AG04449 (cell line): ENCODE results near the gene ITGB4.

Experiments
- CTCF ChIA-PET: fragments of 350-600 bp; formaldehyde crosslinking; extraction: SDS; loops from one replicate; lab custom pipeline; 2021; ENCODE audit warnings: antibody characterized with exemption; lab: Yijun Ruan, JAX
- POLR2A ChIA-PET: fragments of 400-600, 350-600 bp; formaldehyde crosslinking; extraction: SDS; loops from one replicate; lab custom pipeline; 2020; ENCODE audit warnings: antibody characterized with exemption, inconsistent platforms; lab: Yijun Ruan, JAX
- DNase-seq: peaks from one replicate; pipeline ENCODE4 v3.0.0-alpha.2; 2010; ENCODE audit warnings: low read depth, low spot score
- H3K4me3 ChIP-seq: 2 replicates; pipeline ENCODE4 v1.5.1; 2011; ENCODE audit warnings: low read depth, mild to moderate bottlenecking, control low read depth, low read length
- CTCF ChIP-seq: IDR thresholded peaks from one replicate; pipeline ENCODE4 v1.5.1; 2011; ENCODE audit warnings: mild to moderate bottlenecking, moderate library complexity, low read length, control low read depth, inconsistent platforms; ENCODE audit not compliant: insufficient read depth; ENCODE audit errors: missing control alignments

The ITGB4 gene

DNA sequence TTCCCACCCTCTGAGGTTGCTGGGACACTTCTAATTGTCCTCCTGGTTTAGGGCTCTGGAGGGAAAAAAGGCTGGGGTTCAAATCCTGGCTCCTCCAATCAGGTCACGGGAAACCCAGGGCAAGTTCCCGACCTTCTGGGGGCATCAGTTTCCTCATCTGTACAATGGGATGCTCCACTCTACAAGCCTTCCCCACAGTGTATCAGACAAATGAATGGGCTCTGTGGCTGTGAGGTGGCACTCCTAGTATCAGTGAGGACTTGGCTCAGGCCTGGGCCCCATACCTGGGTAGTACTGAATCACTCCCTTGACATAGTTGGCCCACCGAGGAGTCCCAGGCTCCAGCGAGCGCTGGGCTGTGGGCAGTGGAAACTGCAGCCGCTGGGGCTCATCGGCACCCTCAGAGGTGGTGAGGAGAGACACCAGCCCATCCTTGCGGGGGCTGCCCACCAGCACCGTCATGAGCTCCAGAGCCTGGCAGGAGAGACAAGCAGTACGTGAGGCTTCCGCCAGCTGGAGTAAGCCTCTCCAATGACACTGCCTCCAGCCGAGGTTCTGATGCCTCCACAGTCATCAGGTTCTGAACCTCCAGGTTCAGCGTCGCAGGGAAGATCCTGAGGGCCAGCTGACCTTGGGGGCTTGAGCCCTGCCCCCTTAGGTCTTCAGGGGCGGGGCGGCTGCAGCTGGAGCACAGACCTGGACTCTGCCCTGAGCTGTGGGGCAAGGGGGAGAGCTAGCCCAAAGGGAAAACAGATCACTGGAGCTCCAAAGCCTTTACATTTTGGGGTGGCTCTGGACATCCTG lies 42.6 kb downstream of the ITGB4 start:
- DNase-seq: no peak
- POLR2A ChIA-PET: interaction anchor here (0.5 to 5.2 kb wide), 6 partner anchors 11 to 143 kb away, joined by 3 to 69 read pairs (median 5); partner anchors contain the start of gene TRIM65
- CTCF ChIA-PET: interaction anchor here (0.7 to 23.0 kb wide), 19 partner anchors 9 to 241 kb away, joined by 3 to 1427 read pairs (median 6); partner anchors contain the start of genes SMIM5, TRIM47, TRIM65 and UNK
- TF ChIP-seq CTCF: no peak
- peak overlapping the region; percentile 66 for H3K4me3 ChIP-seq

- H3K4me3 ChIP-seq: peak overlapping the region; percentile 66
- TF ChIP-seq CTCF: no peak
- DNase-seq: no peak
- POLR2A ChIA-PET: interaction anchor here (0.6 to 5.2 kb wide), 6 partner anchors 11 to 133 kb away, joined by 3 to 69 read pairs (median 6); partner anchors contain the start of gene TRIM65
- CTCF ChIA-PET: interaction anchor here (0.7 to 23.0 kb wide), 21 partner anchors 9 to 132 kb away, joined by 3 to 1427 read pairs (median 4); partner anchors contain the start of genes SMIM5, TRIM47, TRIM65 and UNK
Observed at GRCh38 chr17:75764417-75764710, 43.1 kb downstream of the ITGB4 start.

DNA sequence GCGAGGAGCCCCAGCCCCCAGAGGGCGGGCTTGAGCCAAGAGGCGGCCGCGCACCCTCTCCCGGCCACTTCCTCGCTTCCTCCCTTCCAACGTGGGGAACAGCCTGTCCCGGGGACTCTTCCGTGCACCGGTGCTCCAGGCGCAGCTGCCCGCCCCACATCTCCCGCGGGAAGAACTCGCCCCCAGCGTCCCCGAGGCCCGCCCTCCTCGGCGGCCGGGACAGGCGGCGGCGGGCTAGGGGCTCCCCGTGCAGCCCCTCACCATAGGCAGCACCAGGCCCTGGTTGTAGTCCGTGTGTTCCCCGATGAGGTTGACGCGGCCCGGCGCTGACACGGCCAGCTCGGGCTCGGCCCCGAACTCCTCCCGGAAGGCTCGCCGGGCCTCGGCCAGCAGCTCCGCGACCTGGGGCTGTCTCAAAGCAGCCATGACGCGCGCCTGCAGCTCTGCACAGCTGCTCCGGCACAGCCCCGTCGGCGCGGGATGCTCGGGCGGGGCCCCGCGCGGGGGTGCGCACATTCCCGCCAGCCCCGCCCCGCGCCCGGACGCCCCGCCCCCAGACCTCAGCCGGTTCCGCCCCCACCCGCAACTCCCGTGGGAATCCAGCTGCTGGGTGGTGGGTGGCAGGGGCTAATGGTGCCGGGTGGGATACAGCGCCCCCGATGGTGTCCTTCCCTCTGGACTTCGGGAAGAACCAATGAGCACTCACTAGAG lies 43.6 kb downstream of the ITGB4 start, which contains the start of gene GALK1:
GALK1 (minus strand) TSS at position 482 of the 711 bp plus-strand sequence; CDS start at position 426, 56 bp downstream.
- TF ChIP-seq CTCF: peak; percentile 77
- ChIA-PET POLR2A (interaction anchor here (0.6 to 5.2 kb wide), 8 partner anchors 10 to 132 kb away, joined by 3 to 69 read pairs (median 4); partner anchors contain the start of gene TRIM65), CTCF (interaction anchor here (0.6 to 23.0 kb wide), 24 partner anchors 8 to 140 kb away, joined by 3 to 1427 read pairs (median 4); partner anchors contain the start of genes SMIM5, TRIM47, TRIM65 and UNK)
- H3K4me3 ChIP-seq: peak within 1 kb of the TSS; percentile 66
- DNase-seq: no peak

DNA sequence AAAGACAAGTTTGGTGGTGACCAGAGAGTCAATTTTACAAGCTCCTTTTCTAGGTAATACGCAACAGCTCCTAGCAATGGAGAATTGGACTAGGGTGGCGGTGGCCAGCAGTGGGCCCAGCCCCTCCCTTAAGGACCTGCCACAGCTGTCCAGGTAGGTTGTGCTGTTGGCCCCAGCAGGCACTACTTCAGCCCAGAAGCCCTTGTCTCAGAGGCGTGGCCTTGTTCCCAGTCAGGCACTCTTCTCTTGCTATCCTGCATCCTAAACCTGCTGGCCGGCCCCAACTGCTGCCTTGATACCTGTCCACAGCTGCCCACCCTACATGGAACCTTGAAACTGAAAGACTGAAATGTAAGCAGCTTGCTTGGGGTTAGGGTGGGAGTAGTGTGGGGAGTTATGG lies 44.7 kb downstream of the ITGB4 start:
- CTCF ChIA-PET: interaction anchor here (0.6 to 23.0 kb wide), 13 partner anchors 11 to 139 kb away, joined by 3 to 1427 read pairs (median 12); partner anchors contain the start of genes SMIM5, TRIM47, TRIM65 and UNK
- DNase-seq: no peak
- H3K4me3 ChIP-seq: no peak overlapping the region
- TF ChIP-seq CTCF: no peak
- POLR2A ChIA-PET: interaction anchor here (0.9 to 5.2 kb wide), 5 partner anchors 9 to 113 kb away, joined by 3 to 69 read pairs (median 4); a partner anchor contains a TSS

- H3K4me3 ChIP-seq: no peak overlapping the region
- no peak for TF ChIP-seq CTCF
- no peak for DNase-seq
- ChIA-PET CTCF (interaction anchor here (0.7 to 1.7 kb wide), 2 partner anchors 15 to 57 kb away, joined by 3 to 5 read pairs; no protein-coding TSS in a partner anchor), POLR2A (no interaction called here)
Observed at GRCh38 chr17:75767881-75768280, 46.6 kb downstream of the ITGB4 start.
